ENCODE measurements around the gene CRYL1.

The CRYL1 gene

GRCh38 chr13:20394506-20394905, 131.2 kb downstream of the CRYL1 start:
- DNase-seq = no peak

DNA sequence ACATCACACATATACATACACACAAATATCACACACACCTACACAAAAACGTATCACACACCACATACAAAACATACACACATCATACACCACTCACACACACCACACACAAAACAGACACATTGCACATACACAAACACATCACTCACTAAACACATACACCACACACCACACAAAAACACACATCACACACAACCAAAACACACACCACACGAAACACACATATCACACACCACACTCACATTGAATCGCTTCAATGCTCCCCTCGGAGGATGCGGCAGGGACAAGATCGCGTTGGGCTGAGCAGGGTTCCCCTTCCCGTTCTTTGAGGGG, 131.5 kb downstream of the CRYL1 start:
- no peak for DNase-seq

GRCh38 chr13:20393273-20394168, 132.1 kb downstream of the CRYL1 start:
- DNase-seq = no peak

DNA sequence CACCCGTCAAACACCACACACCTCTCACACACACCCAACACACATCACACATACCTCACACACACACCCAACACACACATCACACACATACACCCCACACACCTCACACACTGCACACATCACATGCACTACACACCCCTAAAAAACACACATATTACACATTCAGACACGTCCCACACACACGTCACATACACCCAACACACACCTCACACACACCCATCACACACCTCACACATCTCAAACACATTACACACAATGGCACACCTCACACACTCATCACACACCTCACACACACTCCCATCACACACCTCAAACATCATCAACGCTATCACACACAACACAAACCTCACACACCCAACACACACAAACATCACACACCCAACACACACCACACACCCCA, 133.1 kb downstream of the CRYL1 start:
- DNase-seq = no peak

- no peak for DNase-seq
These were observed 133.8 kb downstream of the CRYL1 start for GRCh38 chr13:20391597-20392452.

GRCh38 chr13:20390526-20391175, 135.0 kb downstream of the CRYL1 start:
- DNase-seq = no peak

- DNase-seq = no peak
These were observed 135.7 kb downstream of the CRYL1 start for GRCh38 chr13:20389696-20390525.

DNA sequence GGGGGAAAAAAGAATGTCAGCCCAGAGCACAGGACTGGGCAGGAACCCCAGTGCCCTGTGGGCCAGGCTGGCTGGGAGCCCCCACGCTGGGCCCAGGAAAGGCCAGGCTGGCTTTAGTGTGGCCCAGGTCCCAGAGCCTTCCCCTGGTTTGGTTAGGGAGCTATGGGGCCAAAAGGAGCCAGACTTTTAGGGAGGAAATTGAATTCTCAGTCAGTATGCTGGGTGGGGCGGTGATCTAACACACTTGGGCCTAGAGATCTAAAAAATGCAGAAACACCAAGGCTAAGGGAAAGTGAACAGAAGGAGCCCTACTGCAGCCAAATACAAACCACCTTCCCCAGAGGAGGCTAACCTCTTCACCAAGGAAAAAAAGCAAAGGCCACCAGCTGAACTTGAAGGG, 137.5 kb downstream of the CRYL1 start:
- DNase-seq = no peak

DNA sequence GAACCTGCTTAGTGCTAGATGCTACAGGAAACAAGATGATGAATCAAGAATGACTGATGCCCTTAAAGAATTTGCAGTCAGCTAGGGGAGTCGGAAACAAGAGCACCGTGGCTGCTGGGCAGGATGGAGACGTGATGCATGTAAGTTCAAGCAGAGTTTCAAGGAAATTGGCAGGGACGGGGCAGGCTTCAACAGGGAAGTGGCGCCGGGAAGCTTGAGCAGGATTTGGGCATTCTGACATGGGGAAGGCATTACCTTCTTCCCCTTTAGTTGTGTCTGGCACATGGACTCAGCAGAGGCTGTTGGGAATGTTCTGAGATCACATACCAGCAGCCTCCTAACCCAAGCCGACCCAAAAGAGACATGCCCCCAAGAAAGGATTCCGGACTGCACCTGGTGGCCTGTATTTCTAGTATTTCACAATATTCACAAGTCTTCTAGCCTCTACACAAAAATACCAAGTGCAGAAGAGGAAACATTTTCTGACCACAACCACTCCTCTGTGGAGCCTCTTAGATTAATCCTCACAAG, 138.2 kb downstream of the CRYL1 start:
- peak; percentile 74 for DNase-seq

DNA sequence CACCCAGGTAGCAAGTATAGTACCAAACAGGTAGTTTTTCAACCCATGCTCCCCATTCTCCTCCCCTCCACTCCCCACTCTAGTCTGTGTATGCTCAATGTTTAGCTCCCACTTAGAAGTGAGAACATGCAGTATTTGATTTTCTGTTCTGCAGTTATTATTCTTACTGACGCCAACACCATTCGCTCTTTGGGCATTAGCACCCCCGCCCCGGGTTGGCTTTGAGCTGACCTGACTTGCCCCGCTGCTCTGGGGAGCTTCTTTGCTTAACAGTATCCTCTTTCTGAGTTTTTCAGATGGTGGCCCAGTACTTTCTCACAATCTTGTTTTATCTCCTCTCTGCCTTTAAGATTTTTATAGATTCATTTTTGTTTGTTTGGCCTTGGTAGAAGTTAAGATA, 138.7 kb downstream of the CRYL1 start:
- DNase-seq = no peak

GRCh38 chr13:20383058-20383457, 142.6 kb downstream of the CRYL1 start:
- no peak for DNase-seq

DNA sequence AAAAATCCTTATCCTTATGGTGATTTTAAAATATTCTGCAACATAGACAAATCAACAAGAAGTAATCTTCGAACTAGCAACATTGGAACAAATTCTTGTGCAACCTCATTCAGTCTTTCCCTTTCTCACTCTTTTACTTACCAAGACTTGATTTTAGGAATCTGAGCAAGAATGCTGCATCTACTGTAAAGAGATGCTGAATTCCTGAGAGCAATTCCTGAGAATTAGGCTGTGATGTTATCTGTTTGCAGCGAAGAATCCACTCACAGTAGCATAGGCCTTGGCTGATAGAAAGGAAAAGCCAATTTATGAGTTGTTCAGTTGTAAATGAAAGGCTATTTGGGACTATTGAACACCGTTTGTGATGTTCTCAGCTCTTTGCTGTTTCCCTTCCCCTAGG, 144.3 kb downstream of the CRYL1 start:
- no peak for DNase-seq

- no peak for DNase-seq
These were observed 146.9 kb downstream of the CRYL1 start for GRCh38 chr13:20378721-20379120.

GRCh38 chr13:20377720-20378119, 147.9 kb downstream of the CRYL1 start:
- no peak for DNase-seq

DNA sequence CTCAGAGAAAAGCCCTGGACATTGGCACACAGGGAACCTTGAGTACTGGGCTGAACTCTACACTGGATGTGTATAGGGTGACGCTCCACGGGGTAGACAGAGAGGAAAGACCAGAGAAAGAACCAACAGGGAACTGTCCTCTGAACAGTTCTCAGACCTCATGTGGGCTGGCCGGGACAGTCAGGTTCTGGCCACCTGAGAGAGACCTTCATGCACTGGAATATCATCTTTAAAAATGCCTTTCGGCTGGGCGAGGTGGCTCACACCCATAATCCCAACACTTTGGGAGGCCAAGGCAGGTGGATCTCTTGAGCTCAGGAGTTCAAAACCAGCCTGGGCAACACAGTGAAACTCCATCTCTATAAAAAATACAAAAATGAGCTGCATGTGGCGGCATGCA, 149.8 kb downstream of the CRYL1 start:
- no peak for DNase-seq

GRCh38 chr13:20373861-20374260, 151.8 kb downstream of the CRYL1 start:
- no peak for DNase-seq

DNA sequence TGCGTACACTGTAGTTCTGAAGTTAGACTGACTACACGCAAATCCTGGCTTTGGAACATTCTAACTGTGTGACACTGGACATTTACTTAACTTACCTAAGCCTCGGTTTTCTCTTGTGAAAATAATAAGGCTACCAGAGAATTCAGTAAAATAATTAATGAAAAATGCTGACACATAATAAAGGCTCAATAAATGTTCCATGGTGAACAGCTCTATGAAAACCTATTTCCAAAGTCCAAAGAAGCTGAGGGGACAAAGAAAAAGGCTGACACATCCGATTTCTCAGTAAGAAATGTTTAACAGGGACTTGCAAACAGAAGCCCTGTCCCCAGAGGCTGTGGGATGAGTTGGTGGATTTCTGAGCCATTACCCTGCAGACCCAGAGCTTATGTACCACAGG, 153.8 kb downstream of the CRYL1 start:
- no peak for DNase-seq

- DNase-seq = no peak
These were observed 154.7 kb downstream of the CRYL1 start for GRCh38 chr13:20370815-20371421.

- DNase-seq = no peak
These were observed 155.7 kb downstream of the CRYL1 start for GRCh38 chr13:20369886-20370361.

- no peak for DNase-seq
These were observed 159.6 kb downstream of the CRYL1 start for GRCh38 chr13:20366056-20366455.

DNA sequence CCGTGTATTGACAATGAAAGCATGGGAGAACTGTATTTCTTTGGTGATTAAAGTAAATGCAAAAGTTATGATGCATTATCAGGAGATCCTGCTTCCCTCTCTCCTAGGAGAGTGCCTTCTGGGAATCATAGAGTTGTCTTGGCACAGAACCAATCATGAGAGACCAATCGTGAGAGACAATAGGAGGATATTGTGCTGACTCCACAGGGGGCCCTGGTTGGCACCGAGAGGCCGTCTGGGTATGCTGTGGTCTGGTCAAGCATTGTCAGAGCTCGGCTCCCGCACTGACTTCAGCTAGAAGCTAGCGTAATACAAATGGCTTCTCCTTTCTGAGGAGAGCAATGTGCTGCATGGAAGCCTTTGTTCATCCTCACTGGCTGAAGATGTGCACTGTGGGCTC, 162.1 kb downstream of the CRYL1 start:
- DNase-seq = no peak

DNA sequence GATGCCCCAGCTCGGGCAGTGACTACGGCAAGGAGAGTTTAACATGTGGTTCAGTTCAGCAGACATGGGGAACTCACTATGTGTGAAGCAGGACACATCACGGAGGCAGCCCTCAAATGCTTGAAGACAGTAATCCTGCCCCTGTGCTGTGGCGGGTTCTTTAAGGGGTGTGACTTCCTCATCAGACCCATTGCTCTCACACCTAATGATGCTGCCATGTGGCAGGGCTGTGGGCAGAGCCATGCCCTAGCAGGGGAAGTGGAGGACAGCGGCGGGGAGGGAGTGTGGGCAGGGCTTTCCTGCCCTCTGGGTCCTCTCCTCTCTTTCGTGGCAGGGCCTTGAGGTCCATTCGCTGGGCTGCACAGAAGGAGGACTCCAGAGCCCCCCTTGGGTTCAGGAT, 162.5 kb downstream of the CRYL1 start:
- no peak for DNase-seq
